Trophoblast cell (in vitro differentiated cells and primary cell): Measurements from ENCODE around the gene CRTC1.

Source experiments
- DNase-seq, 2 donors: peaks; one replicate each; pipeline ENCODE4 v3.0.0-alpha.2; 2016
- H2AFZ ChIP-seq: 2 replicates; pipeline ENCODE4 v1.6.1; 2013; ENCODE audit warnings: low read length, moderate library complexity, mild to moderate bottlenecking; ENCODE audit not compliant: insufficient read depth, poor library complexity
- H2AK5ac ChIP-seq: 2 replicates; pipeline ENCODE4 v1.6.1; 2013; ENCODE audit warnings: mild to moderate bottlenecking, low read length
- H2BK120ac ChIP-seq: 2 replicates; pipeline ENCODE4 v1.6.1; 2013; ENCODE audit warnings: low read length, mild to moderate bottlenecking, moderate library complexity; ENCODE audit not compliant: insufficient read depth, poor library complexity
- H2BK12ac ChIP-seq: 2 replicates; pipeline ENCODE4 v1.6.1; 2013; ENCODE audit warnings: mild to moderate bottlenecking, low read length, moderate library complexity
- H2BK5ac ChIP-seq: 2 replicates; pipeline ENCODE4 v1.6.1; 2013; ENCODE audit warnings: low read length, low read depth, moderate library complexity, mild to moderate bottlenecking; ENCODE audit not compliant: poor library complexity
- H3K14ac ChIP-seq: 2 replicates; pipeline ENCODE4 v1.6.1; 2013; ENCODE audit warnings: mild to moderate bottlenecking, low read length
- H3K18ac ChIP-seq: 2 replicates; pipeline ENCODE4 v1.6.1; 2013; ENCODE audit warnings: mild to moderate bottlenecking, low read length
- H3K23ac ChIP-seq: 2 replicates; pipeline ENCODE4 v1.6.1; 2013; ENCODE audit warnings: low read length
- H3K27ac ChIP-seq: 2 replicates; pipeline ENCODE4 v1.5.1; 2013; ENCODE audit warnings: low read depth, mild to moderate bottlenecking, inconsistent platforms, low read length, moderate library complexity
- H3K27me3 ChIP-seq: 2 replicates; pipeline ENCODE4 v1.6.1; 2013; ENCODE audit warnings: inconsistent platforms, mild to moderate bottlenecking, low read length, moderate library complexity; ENCODE audit not compliant: insufficient read depth
- H3K36me3 ChIP-seq, 2 experiments: 1 replicate in 1 of 2; 2 replicates in 1 of 2; pipeline ENCODE4 v1.6.1; 2013; ENCODE audit warnings: low read length in 2 of 2, mild to moderate bottlenecking in 2 of 2, moderate library complexity in 1 of 2; ENCODE audit not compliant: insufficient read depth in 2 of 2, control insufficient read depth in 1 of 2
- H3K4ac ChIP-seq: 2 replicates; pipeline ENCODE4 v1.6.1; 2013; ENCODE audit warnings: low read depth, mild to moderate bottlenecking, low read length, moderate library complexity
- H3K4me1 ChIP-seq, 2 experiments: 1 replicate in 1 of 2; 2 replicates in 1 of 2; pipeline ENCODE4 v1.6.1; 2013; ENCODE audit warnings: low read length in 2 of 2, mild to moderate bottlenecking in 2 of 2, moderate library complexity in 1 of 2; ENCODE audit not compliant: insufficient read depth in 2 of 2, control insufficient read depth in 1 of 2
- H3K4me2 ChIP-seq: 2 replicates; pipeline ENCODE4 v1.6.1; 2013; ENCODE audit warnings: inconsistent platforms, mild to moderate bottlenecking, low read length, moderate library complexity
- H3K4me3 ChIP-seq: 2 replicates; pipeline ENCODE4 v1.5.1; 2013; ENCODE audit warnings: mild to moderate bottlenecking, low read depth, low read length, inconsistent platforms
- H3K79me1 ChIP-seq: one replicate; pipeline ENCODE4 v1.6.1; 2013; ENCODE audit warnings: low read length
- H3K79me2 ChIP-seq: 2 replicates; pipeline ENCODE4 v1.6.1; 2013; ENCODE audit warnings: low read length, mild to moderate bottlenecking; ENCODE audit not compliant: control insufficient read depth, insufficient read depth, poor library complexity
- H3K9ac ChIP-seq: 2 replicates; pipeline ENCODE4 v1.6.1; 2013; ENCODE audit warnings: mild to moderate bottlenecking, low read length
- H3K9me3 ChIP-seq: 2 replicates; pipeline ENCODE4 v1.6.1; 2013; ENCODE audit warnings: low read depth, mild to moderate bottlenecking, control low read depth, inconsistent platforms, low read length; ENCODE audit not compliant: insufficient read depth
- H4K12ac ChIP-seq: 2 replicates; pipeline ENCODE4 v1.6.1; 2013; ENCODE audit warnings: low read depth, mild to moderate bottlenecking, low read length, moderate library complexity
- H4K8ac ChIP-seq: 2 replicates; pipeline ENCODE4 v1.6.1; 2013; ENCODE audit warnings: low read depth, mild to moderate bottlenecking, low read length, moderate library complexity
- H4K91ac ChIP-seq: one replicate; pipeline ENCODE4 v1.6.1; 2013; ENCODE audit warnings: low read depth, mild to moderate bottlenecking, low read length, moderate library complexity
- WGBS: extraction: QIAGEN DNeasy Blood & Tissue Kit; methylation state at CpG from one replicate; pipeline ENCODE4 v1.1.7; 2013; ENCODE audit warnings: missing lambda C conversion rate; ENCODE audit not compliant: insufficient read length, insufficient coverage; ENCODE audit errors: extremely low coverage; 5-methylcytosine and 5-hydroxymethylcytosine counted together

Gene CRTC1

GRCh38 chr19:18651300-18651699 lies 32.2 kb upstream of the CRTC1 start:
- H3K27me3 ChIP-seq: no peaks in the 10 kb centered on the region
- H2AFZ ChIP-seq: no peak overlapping the region
- no peak overlapping the region for H4K12ac ChIP-seq
- no peak overlapping the region for H2BK12ac ChIP-seq
- no CpG with 5 or more reads among the region's 1 CpG for WGBS
- no peak overlapping the region for H3K27ac ChIP-seq
- no peak overlapping the region for H3K14ac ChIP-seq
- H3K79me2 ChIP-seq: no peaks in the 10 kb centered on the region
- H3K79me1 ChIP-seq: no peaks in the 10 kb centered on the region
- no peak overlapping the region for H3K4me3 ChIP-seq
- no peak for DNase-seq
- peaks cover 7% of the 10 kb centered on the region for H3K9me3 ChIP-seq
- H3K4me2 ChIP-seq: no peak overlapping the region
- no peak overlapping the region for H2BK120ac ChIP-seq
- H2BK5ac ChIP-seq: no peak overlapping the region
- H3K4me1 ChIP-seq: peaks cover 0 to 5% of the 10 kb centered on the region in 2 experiments
- H3K18ac ChIP-seq: no peak overlapping the region
- no peak overlapping the region for H3K23ac ChIP-seq
- no peak overlapping the region for H3K9ac ChIP-seq
- no peak overlapping the region for H3K4ac ChIP-seq
- H3K36me3 ChIP-seq: no peaks in the 10 kb centered on the region
- no peak overlapping the region for H2AK5ac ChIP-seq
- no peak overlapping the region for H4K8ac ChIP-seq
- no peak overlapping the region for H4K91ac ChIP-seq

DNA sequence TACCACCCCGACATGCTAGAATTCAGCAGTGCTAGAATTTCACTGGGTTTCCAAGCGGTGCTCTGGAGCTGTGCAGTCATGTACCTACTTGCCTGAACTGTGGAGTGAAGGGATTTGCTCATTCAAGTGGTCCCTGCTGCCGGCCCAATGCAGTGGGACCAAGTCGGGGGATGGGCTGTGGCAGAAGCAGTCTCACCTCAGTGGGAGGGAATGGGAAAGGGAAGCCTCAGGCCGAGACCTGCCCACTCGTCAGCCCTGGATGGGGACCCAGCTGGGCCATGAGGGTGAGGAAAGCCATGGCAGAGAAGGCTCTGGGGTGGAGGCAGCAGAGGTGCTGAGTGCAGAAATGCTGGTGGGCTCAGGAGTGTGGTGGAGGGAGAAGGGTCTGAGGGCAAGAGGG lies 31.7 kb upstream of the CRTC1 start:
- H4K8ac ChIP-seq: no peak overlapping the region
- no peak overlapping the region for H4K12ac ChIP-seq
- no CpG with 5 or more reads among the region's 6 CpGs for WGBS
- H3K27ac ChIP-seq: no peak overlapping the region
- H2BK5ac ChIP-seq: no peak overlapping the region
- no peaks in the 10 kb centered on the region for H3K79me2 ChIP-seq
- no peak overlapping the region for H3K23ac ChIP-seq
- H4K91ac ChIP-seq: no peak overlapping the region
- H3K4ac ChIP-seq: no peak overlapping the region
- H3K18ac ChIP-seq: no peak overlapping the region
- H3K27me3 ChIP-seq: no peaks in the 10 kb centered on the region
- H3K9me3 ChIP-seq: peaks cover 7% of the 10 kb centered on the region
- DNase-seq: no peak
- no peaks in the 10 kb centered on the region for H3K36me3 ChIP-seq
- no peak overlapping the region for H2BK120ac ChIP-seq
- no peaks in the 10 kb centered on the region for H3K79me1 ChIP-seq
- H3K4me3 ChIP-seq: no peak overlapping the region
- H3K4me2 ChIP-seq: no peak overlapping the region
- peaks cover 0 to 5% of the 10 kb centered on the region in 2 experiments for H3K4me1 ChIP-seq
- H2BK12ac ChIP-seq: no peak overlapping the region
- H2AK5ac ChIP-seq: no peak overlapping the region
- H3K9ac ChIP-seq: no peak overlapping the region
- H3K14ac ChIP-seq: no peak overlapping the region
- no peak overlapping the region for H2AFZ ChIP-seq

DNA sequence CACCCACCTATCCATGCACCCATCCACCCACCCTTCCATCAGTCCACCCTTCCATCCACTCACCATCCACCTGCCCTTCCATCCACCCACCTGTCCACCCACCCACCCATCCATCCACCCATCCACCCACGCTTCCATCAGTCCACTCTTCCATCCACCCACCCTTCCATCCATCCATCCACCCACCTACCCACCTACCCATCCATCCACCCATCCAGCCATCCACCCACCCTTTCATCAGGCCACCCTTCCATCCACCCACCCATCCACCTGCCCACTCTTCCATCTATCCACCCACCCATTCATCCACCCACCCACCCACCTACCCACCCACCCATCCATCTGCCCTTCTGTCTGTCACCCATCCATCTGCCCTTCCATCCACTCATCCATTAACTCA lies 29.6 kb upstream of the CRTC1 start:
- Histone ChIP-seq H2AFZ (no peak overlapping the region), H3K27me3 (no peaks in the 10 kb centered on the region), H4K8ac (no peak overlapping the region), H4K91ac (no peak overlapping the region), H3K79me2 (no peaks in the 10 kb centered on the region), H3K4ac (no peak overlapping the region), H3K36me3 (no peaks in the 10 kb centered on the region), H2BK120ac (no peak overlapping the region), H2AK5ac (no peak overlapping the region), H3K9ac (no peak overlapping the region), H3K27ac (no peak overlapping the region), H4K12ac (no peak overlapping the region), H2BK5ac (no peak overlapping the region), H3K4me1 (peaks cover 0 to 5% of the 10 kb centered on the region in 2 experiments), H3K14ac (no peak overlapping the region), H3K79me1 (no peaks in the 10 kb centered on the region), H2BK12ac (no peak overlapping the region), H3K4me3 (no peak overlapping the region), H3K9me3 (peaks cover 7% of the 10 kb centered on the region), H3K23ac (no peak overlapping the region), H3K4me2 (no peak overlapping the region), H3K18ac (no peak overlapping the region)
- WGBS: no CpG with 5 or more reads among the region's 1 CpG
- DNase-seq: no peak

GRCh38 chr19:18654469-18654868 lies 29.0 kb upstream of the CRTC1 start:
- Histone ChIP-seq H3K9me3 (peaks cover 7% of the 10 kb centered on the region), H3K36me3 (no peaks in the 10 kb centered on the region), H3K4me3 (no peak overlapping the region), H3K4me1 (peaks cover 0 to 5% of the 10 kb centered on the region in 2 experiments), H3K18ac (no peak overlapping the region), H3K4me2 (no peak overlapping the region), H3K27ac (no peak overlapping the region), H3K23ac (no peak overlapping the region), H4K12ac (no peak overlapping the region), H3K79me2 (no peaks in the 10 kb centered on the region), H2BK120ac (no peak overlapping the region), H2AK5ac (no peak overlapping the region), H3K79me1 (no peaks in the 10 kb centered on the region), H3K4ac (no peak overlapping the region), H2AFZ (no peak overlapping the region), H4K91ac (no peak overlapping the region), H3K9ac (no peak overlapping the region), H2BK12ac (no peak overlapping the region), H2BK5ac (no peak overlapping the region), H3K14ac (no peak overlapping the region), H4K8ac (no peak overlapping the region), H3K27me3 (no peaks in the 10 kb centered on the region)
- no peak for DNase-seq
- 96% methylated on average over 6 of the region's 7 CpGs for WGBS
